Measurements from ENCODE around the gene TMEM101. TPM values are rescaled to one million over a fixed set of nuclear protein-coding genes. Genes with fewer than 3 reads are reported as not detected.

TMEM101 gene
- total and polyA plus RNA-seq, 2 of the 13 experiments (the other 11 are each of a cell fraction or from before 2014, with no cell fraction given) = 72.0 to 100 TPM

DNA sequence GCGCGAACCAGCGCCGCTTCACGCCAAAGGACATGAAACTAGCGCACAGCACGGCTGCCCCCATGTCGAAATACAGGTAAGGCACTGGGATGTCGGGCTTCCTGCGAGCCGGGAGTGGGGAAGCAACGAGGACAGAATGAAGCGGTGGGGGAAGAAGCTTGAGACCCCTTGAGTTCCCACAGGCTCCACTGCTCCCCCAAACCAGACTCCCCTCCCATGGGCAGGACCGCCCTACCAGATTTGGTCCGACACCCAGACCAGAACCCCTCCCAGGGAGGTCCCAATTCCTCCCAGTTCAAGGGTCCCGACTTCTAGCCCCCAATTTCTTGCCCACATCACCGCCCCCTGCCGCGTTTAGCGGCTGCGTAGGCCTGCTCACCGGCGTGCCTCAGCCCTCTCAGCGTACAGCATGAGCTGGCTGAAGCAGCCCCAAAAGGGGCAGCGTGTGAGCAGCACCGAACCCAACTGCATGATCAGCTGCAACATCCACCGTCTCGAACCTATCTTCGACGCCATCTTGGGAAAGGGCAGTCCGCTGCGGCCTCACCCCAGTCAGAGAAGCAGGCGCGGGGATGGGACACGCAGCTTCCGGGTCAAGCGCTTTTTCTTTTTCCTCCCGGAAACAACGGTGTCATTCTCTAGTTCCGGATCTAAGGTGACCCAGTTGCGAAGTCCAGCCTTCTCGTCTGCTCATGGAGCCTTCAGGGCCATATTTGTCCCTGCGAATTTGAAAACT, at the start of gene TMEM101 (continued):
- TF ChIP-seq KLF16 (CRISPR knock-in tag; IDR thresholded peaks at IDR 0.05) (peak in 1 of 2 experiments; percentile 99; a peak in 2 of 4 replicates), CAMTA2 (CRISPR knock-in tag; IDR thresholded peaks at IDR 0.05; ENCODE audit: borderline replicate concordance) (peak; percentile 73; the same call in 1 of the 2 replicates), MTF1 (CRISPR knock-in tag; IDR thresholded peaks at IDR 0.05) (peak; percentile 66; the same call in 1 of the 2 replicates), TERF1 (CRISPR knock-in tag; IDR thresholded peaks at IDR 0.05) (no peak), FOXP4 (CRISPR knock-in tag; IDR thresholded peaks at IDR 0.05) (peak; percentile 64), RCOR2 (CRISPR knock-in tag; IDR thresholded peaks at IDR 0.05) (peak; percentile 62; the same call in 1 of the 2 replicates), HNF4A (CRISPR knock-in tag; IDR thresholded peaks at IDR 0.05) (peak; percentile 79), ZNF468 (CRISPR knock-in tag; IDR thresholded peaks at IDR 0.05) (no peak), NFIB (CRISPR knock-in tag; IDR thresholded peaks at IDR 0.05; ENCODE audit: borderline replicate concordance) (no peak), ZNF713 (CRISPR knock-in tag; IDR thresholded peaks at IDR 0.05) (0 out of 2 replicates have a peak, but pooled peaks have one; percentile 26)
- TF ChIP-seq, protein P1, sequence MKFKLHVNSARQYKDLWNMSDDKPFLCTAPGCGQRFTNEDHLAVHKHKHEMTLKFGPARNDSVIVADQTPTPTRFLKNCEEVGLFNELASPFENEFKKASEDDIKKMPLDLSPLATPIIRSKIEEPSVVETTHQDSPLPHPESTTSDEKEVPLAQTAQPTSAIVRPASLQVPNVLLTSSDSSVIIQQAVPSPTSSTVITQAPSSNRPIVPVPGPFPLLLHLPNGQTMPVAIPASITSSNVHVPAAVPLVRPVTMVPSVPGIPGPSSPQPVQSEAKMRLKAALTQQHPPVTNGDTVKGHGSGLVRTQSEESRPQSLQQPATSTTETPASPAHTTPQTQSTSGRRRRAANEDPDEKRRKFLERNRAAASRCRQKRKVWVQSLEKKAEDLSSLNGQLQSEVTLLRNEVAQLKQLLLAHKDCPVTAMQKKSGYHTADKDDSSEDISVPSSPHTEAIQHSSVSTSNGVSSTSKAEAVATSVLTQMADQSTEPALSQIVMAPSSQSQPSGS (CRISPR knock-in tag; IDR thresholded peaks at IDR 0.05) = peak; percentile 96
- TF ChIP-seq, protein P2, sequence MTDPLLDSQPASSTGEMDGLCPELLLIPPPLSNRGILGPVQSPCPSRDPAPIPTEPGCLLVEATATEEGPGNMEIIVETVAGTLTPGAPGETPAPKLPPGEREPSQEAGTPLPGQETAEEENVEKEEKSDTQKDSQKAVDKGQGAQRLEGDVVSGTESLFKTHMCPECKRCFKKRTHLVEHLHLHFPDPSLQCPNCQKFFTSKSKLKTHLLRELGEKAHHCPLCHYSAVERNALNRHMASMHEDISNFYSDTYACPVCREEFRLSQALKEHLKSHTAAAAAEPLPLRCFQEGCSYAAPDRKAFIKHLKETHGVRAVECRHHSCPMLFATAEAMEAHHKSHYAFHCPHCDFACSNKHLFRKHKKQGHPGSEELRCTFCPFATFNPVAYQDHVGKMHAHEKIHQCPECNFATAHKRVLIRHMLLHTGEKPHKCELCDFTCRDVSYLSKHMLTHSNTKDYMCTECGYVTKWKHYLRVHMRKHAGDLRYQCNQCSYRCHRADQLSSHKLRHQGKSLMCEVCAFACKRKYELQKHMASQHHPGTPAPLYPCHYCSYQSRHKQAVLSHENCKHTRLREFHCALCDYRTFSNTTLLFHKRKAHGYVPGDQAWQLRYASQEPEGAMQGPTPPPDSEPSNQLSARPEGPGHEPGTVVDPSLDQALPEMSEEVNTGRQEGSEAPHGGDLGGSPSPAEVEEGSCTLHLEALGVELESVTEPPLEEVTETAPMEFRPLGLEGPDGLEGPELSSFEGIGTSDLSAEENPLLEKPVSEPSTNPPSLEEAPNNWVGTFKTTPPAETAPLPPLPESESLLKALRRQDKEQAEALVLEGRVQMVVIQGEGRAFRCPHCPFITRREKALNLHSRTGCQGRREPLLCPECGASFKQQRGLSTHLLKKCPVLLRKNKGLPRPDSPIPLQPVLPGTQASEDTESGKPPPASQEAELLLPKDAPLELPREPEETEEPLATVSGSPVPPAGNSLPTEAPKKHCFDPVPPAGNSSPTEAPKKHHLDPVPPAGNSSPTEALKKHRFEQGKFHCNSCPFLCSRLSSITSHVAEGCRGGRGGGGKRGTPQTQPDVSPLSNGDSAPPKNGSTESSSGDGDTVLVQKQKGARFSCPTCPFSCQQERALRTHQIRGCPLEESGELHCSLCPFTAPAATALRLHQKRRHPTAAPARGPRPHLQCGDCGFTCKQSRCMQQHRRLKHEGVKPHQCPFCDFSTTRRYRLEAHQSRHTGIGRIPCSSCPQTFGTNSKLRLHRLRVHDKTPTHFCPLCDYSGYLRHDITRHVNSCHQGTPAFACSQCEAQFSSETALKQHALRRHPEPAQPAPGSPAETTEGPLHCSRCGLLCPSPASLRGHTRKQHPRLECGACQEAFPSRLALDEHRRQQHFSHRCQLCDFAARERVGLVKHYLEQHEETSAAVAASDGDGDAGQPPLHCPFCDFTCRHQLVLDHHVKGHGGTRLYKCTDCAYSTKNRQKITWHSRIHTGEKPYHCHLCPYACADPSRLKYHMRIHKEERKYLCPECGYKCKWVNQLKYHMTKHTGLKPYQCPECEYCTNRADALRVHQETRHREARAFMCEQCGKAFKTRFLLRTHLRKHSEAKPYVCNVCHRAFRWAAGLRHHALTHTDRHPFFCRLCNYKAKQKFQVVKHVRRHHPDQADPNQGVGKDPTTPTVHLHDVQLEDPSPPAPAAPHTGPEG (CRISPR knock-in tag; IDR thresholded peaks at IDR 0.05) = no peak; the same call in none of the 2 replicates
- TF ChIP-seq, protein P3, sequence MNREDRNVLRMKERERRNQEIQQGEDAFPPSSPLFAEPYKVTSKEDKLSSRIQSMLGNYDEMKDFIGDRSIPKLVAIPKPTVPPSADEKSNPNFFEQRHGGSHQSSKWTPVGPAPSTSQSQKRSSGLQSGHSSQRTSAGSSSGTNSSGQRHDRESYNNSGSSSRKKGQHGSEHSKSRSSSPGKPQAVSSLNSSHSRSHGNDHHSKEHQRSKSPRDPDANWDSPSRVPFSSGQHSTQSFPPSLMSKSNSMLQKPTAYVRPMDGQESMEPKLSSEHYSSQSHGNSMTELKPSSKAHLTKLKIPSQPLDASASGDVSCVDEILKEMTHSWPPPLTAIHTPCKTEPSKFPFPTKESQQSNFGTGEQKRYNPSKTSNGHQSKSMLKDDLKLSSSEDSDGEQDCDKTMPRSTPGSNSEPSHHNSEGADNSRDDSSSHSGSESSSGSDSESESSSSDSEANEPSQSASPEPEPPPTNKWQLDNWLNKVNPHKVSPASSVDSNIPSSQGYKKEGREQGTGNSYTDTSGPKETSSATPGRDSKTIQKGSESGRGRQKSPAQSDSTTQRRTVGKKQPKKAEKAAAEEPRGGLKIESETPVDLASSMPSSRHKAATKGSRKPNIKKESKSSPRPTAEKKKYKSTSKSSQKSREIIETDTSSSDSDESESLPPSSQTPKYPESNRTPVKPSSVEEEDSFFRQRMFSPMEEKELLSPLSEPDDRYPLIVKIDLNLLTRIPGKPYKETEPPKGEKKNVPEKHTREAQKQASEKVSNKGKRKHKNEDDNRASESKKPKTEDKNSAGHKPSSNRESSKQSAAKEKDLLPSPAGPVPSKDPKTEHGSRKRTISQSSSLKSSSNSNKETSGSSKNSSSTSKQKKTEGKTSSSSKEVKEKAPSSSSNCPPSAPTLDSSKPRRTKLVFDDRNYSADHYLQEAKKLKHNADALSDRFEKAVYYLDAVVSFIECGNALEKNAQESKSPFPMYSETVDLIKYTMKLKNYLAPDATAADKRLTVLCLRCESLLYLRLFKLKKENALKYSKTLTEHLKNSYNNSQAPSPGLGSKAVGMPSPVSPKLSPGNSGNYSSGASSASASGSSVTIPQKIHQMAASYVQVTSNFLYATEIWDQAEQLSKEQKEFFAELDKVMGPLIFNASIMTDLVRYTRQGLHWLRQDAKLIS (CRISPR knock-in tag; IDR thresholded peaks at IDR 0.05) = peak; percentile 53; the same call in 1 of the 2 replicates

Measured in HepG2 (cell line).